ENCODE results near the gene FCER1G.
A peak's percentile ranks its signal among the peaks of the same experiment; 100 is the strongest.

Gene FCER1G

GRCh38 chr1:161188381-161188780 is 26.7 kb upstream of the FCER1G start:
- no peak for DNase-seq (ENCODE audit: low spot score)

GRCh38 chr1:161189036-161189435 is 26.1 kb upstream of the FCER1G start:
- DNase-seq (ENCODE audit: low spot score): no peak

GRCh38 chr1:161190962-161191521 is 24.1 kb upstream of the FCER1G start:
- no peak for DNase-seq (ENCODE audit: low spot score)

GRCh38 chr1:161191971-161192370 is 23.1 kb upstream of the FCER1G start:
- DNase-seq (ENCODE audit: low spot score): no peak

- DNase-seq (ENCODE audit: low spot score): peak; percentile 62
These were observed 22.3 kb upstream of the FCER1G start for GRCh38 chr1:161192476-161193465.

GRCh38 chr1:161193561-161194235 is 21.4 kb upstream of the FCER1G start:
- no peak for DNase-seq (ENCODE audit: low spot score)

GRCh38 chr1:161195171-161195570 is 19.9 kb upstream of the FCER1G start:
- DNase-seq (ENCODE audit: low spot score): no peak

GRCh38 chr1:161196111-161196510 is 19.0 kb upstream of the FCER1G start:
- DNase-seq (ENCODE audit: low spot score): no peak

GRCh38 chr1:161196521-161197451 is 18.3 kb upstream of the FCER1G start:
- DNase-seq (ENCODE audit: low spot score): no peak

- DNase-seq (ENCODE audit: low spot score): no peak
These were observed 17.4 kb upstream of the FCER1G start for GRCh38 chr1:161197560-161198193.

- no peak for DNase-seq (ENCODE audit: low spot score)
These were observed 16.8 kb upstream of the FCER1G start for GRCh38 chr1:161198194-161198896.

GRCh38 chr1:161198897-161199431 is 16.1 kb upstream of the FCER1G start, which contains the start of gene ADAMTS4:
TSS of gene ADAMTS4 (minus strand) at chr1:161199054. CDS start at chr1:161198627, 427 bp downstream.
- no peak for DNase-seq (ENCODE audit: low spot score)

GRCh38 chr1:161199506-161200139 is 15.5 kb upstream of the FCER1G start:
- no peak for DNase-seq (ENCODE audit: low spot score)

GRCh38 chr1:161200421-161200991 is 14.6 kb upstream of the FCER1G start:
- no peak for DNase-seq (ENCODE audit: low spot score)

- DNase-seq (ENCODE audit: low spot score): no peak
These were observed 13.9 kb upstream of the FCER1G start for GRCh38 chr1:161200992-161201835.

GRCh38 chr1:161201836-161202712 is 13.0 kb upstream of the FCER1G start, which contains the start of gene NDUFS2:
TSS of gene NDUFS2 (plus strand) at chr1:161202367. CDS start at chr1:161202386, 19 bp downstream.
- DNase-seq (ENCODE audit: low spot score): peak; percentile 99

Data from SW480 (cell line).